GM12892 (cell line): ENCODE data around the gene TOR4A.

Experiments used
- POLR2A ChIP-seq: IDR thresholded peaks from 2 replicates; pipeline ENCODE4 v1.6.1; 2011; ENCODE audit warnings: low read depth, low read length, control low read depth
- POLR2AphosphoS5 ChIP-seq: IDR thresholded peaks from 2 replicates; pipeline ENCODE4 v1.6.1; 2011; ENCODE audit warnings: low read depth, low read length, control low read depth
- TAF1 ChIP-seq: IDR thresholded peaks from 2 replicates; pipeline ENCODE4 v1.6.1; 2011; ENCODE audit warnings: low read depth, mild to moderate bottlenecking, control low read depth, low read length, borderline replicate concordance

DNA sequence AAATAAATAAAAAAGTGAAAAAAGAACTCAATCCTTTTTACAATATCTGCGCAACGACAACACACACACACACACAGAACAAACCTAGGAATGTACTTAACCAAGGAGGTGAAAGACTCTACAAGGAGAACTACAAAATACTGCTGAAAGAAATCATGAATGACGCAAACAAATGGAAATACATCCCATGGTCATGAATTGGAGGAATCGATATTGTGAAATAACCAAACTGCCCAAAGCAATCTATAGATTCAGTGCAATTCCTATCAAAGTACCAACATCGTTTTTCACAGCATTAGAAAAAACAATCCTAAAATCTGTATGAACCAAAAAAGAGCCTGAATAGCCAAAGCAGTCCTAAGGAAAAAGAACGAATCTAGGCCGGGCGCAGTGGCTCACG is 54.4 kb downstream of the TOR4A start:
- TF ChIP-seq POLR2A (no peak), POLR2AphosphoS5 (no peak), TAF1 (no peak)
